ENCODE data around the gene COX20.

Gene COX20

GRCh38 chr1:244852694-244853093 is 17.2 kb downstream of the COX20 start:
- no peaks in the 10 kb centered on the region for H3K27me3 ChIP-seq (ENCODE audit: control insufficient read depth, insufficient read depth, low read length)
- H3K9me3 ChIP-seq (ENCODE audit: control insufficient read depth, insufficient read depth, low read length) = no peaks in the 10 kb centered on the region
- no peaks in the 10 kb centered on the region for H3K4me1 ChIP-seq (ENCODE audit: control insufficient read depth, insufficient read depth, low read length)
- no peak overlapping the region for H3K27ac ChIP-seq (ENCODE audit: low read depth, low read length)
- H3K36me3 ChIP-seq (ENCODE audit: control insufficient read depth, insufficient read depth, low read length) = peaks cover 100% of the 10 kb centered on the region
- no peak overlapping the region for H3K9ac ChIP-seq (ENCODE audit: low read depth, low read length)
- no peak overlapping the region for H3K4me3 ChIP-seq (ENCODE audit: low read depth, low read length)

DNA sequence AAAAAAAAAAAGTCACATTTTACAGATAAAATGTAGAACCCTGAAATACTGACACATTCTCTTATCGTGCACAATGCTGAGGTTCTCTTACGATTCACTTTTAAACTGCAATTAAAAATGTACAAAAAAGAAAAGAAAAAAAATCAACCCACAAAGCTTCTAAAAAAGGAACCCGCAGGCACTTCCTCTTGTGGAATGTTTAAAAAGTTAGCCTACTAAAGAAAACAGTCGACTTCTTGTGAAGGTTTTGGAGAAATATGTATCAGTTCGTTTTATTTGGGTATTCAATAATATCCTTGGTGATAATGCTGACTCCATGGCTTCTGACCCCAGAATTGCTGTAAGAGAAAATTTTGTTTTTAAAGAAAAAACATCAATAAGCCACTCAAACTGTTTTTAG is 18.7 kb downstream of the COX20 start:
- Histone ChIP-seq H3K4me3 (ENCODE audit: low read depth, low read length) (no peak overlapping the region), H3K9me3 (ENCODE audit: control insufficient read depth, insufficient read depth, low read length) (no peaks in the 10 kb centered on the region), H3K27ac (ENCODE audit: low read depth, low read length) (no peak overlapping the region), H3K9ac (ENCODE audit: low read depth, low read length) (no peak overlapping the region), H3K4me1 (ENCODE audit: control insufficient read depth, insufficient read depth, low read length) (no peaks in the 10 kb centered on the region), H3K27me3 (ENCODE audit: control insufficient read depth, insufficient read depth, low read length) (no peaks in the 10 kb centered on the region), H3K36me3 (ENCODE audit: control insufficient read depth, insufficient read depth, low read length) (peaks cover 100% of the 10 kb centered on the region)

- Histone ChIP-seq H3K9ac (ENCODE audit: low read depth, low read length) (no peak overlapping the region), H3K36me3 (ENCODE audit: control insufficient read depth, insufficient read depth, low read length) (peaks cover 100% of the 10 kb centered on the region), H3K4me1 (ENCODE audit: control insufficient read depth, insufficient read depth, low read length) (no peaks in the 10 kb centered on the region), H3K4me3 (ENCODE audit: low read depth, low read length) (no peak overlapping the region), H3K9me3 (ENCODE audit: control insufficient read depth, insufficient read depth, low read length) (no peaks in the 10 kb centered on the region), H3K27me3 (ENCODE audit: control insufficient read depth, insufficient read depth, low read length) (no peaks in the 10 kb centered on the region), H3K27ac (ENCODE audit: low read depth, low read length) (no peak overlapping the region)
Measured at GRCh38 chr1:244854865-244855578, 19.6 kb downstream of the COX20 start.

GRCh38 chr1:244857761-244858160 is 22.3 kb downstream of the COX20 start:
- H3K9me3 ChIP-seq (ENCODE audit: control insufficient read depth, insufficient read depth, low read length) = no peaks in the 10 kb centered on the region
- H3K4me3 ChIP-seq (ENCODE audit: low read depth, low read length) = no peak overlapping the region
- H3K9ac ChIP-seq (ENCODE audit: low read depth, low read length) = no peak overlapping the region
- peaks cover 98% of the 10 kb centered on the region for H3K36me3 ChIP-seq (ENCODE audit: control insufficient read depth, insufficient read depth, low read length)
- H3K27ac ChIP-seq (ENCODE audit: low read depth, low read length) = no peak overlapping the region
- no peaks in the 10 kb centered on the region for H3K27me3 ChIP-seq (ENCODE audit: control insufficient read depth, insufficient read depth, low read length)
- H3K4me1 ChIP-seq (ENCODE audit: control insufficient read depth, insufficient read depth, low read length) = peaks cover 8% of the 10 kb centered on the region

GRCh38 chr1:244858357-244858756 is 22.9 kb downstream of the COX20 start:
- H3K4me3 ChIP-seq (ENCODE audit: low read depth, low read length) = no peak overlapping the region
- no peak overlapping the region for H3K27ac ChIP-seq (ENCODE audit: low read depth, low read length)
- no peaks in the 10 kb centered on the region for H3K9me3 ChIP-seq (ENCODE audit: control insufficient read depth, insufficient read depth, low read length)
- H3K36me3 ChIP-seq (ENCODE audit: control insufficient read depth, insufficient read depth, low read length) = peaks cover 92% of the 10 kb centered on the region
- H3K27me3 ChIP-seq (ENCODE audit: control insufficient read depth, insufficient read depth, low read length) = no peaks in the 10 kb centered on the region
- peaks cover 8% of the 10 kb centered on the region for H3K4me1 ChIP-seq (ENCODE audit: control insufficient read depth, insufficient read depth, low read length)
- no peak overlapping the region for H3K9ac ChIP-seq (ENCODE audit: low read depth, low read length)

GRCh38 chr1:244860078-244860477 is 24.6 kb downstream of the COX20 start:
- Histone ChIP-seq H3K36me3 (ENCODE audit: control insufficient read depth, insufficient read depth, low read length) (peaks cover 75% of the 10 kb centered on the region), H3K9ac (ENCODE audit: low read depth, low read length) (no peak overlapping the region), H3K4me1 (ENCODE audit: control insufficient read depth, insufficient read depth, low read length) (peaks cover 11% of the 10 kb centered on the region)

GRCh38 chr1:244860914-244861610 is 25.6 kb downstream of the COX20 start:
- H3K27me3 ChIP-seq (ENCODE audit: control insufficient read depth, insufficient read depth, low read length) = no peaks in the 10 kb centered on the region
- H3K36me3 ChIP-seq (ENCODE audit: control insufficient read depth, insufficient read depth, low read length) = peaks cover 65% of the 10 kb centered on the region
- peak overlapping the region; percentile 98 for H3K9ac ChIP-seq (ENCODE audit: low read depth, low read length)
- no peak overlapping the region for H3K27ac ChIP-seq (ENCODE audit: low read depth, low read length)
- no peaks in the 10 kb centered on the region for H3K9me3 ChIP-seq (ENCODE audit: control insufficient read depth, insufficient read depth, low read length)
- peak overlapping the region; percentile 99 for H3K4me3 ChIP-seq (ENCODE audit: low read depth, low read length)
- peaks cover 19% of the 10 kb centered on the region for H3K4me1 ChIP-seq (ENCODE audit: control insufficient read depth, insufficient read depth, low read length)

More at GRCh38 chr1:244860078-244860477, 24.6 kb downstream of the COX20 start:
- Histone ChIP-seq H3K9me3 (ENCODE audit: control insufficient read depth, insufficient read depth, low read length) (no peaks in the 10 kb centered on the region), H3K4me3 (ENCODE audit: low read depth, low read length) (peak overlapping the region; percentile 99), H3K27me3 (ENCODE audit: control insufficient read depth, insufficient read depth, low read length) (no peaks in the 10 kb centered on the region), H3K27ac (ENCODE audit: low read depth, low read length) (no peak overlapping the region)

DNA sequence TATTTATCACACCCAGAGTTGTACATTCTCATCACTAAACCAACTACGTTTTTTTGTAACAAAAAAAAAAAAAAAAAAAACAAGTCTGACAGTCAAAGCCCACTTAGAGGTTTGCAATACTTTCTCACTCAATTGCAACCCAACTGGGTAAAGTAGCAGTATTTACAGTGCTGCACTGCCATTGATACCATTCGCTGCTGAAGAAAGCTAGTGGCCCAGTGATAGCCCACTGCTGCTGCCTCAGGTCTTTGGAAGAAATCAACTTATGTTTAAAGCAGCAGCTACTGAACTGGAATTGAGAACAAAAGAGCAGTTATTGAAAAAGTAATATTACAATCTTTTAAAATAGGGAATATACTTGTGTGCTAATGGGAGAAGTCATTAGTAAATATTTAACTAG is 26.2 kb downstream of the COX20 start:
- H3K4me1 ChIP-seq (ENCODE audit: control insufficient read depth, insufficient read depth, low read length) = peaks cover 23% of the 10 kb centered on the region
- H3K36me3 ChIP-seq (ENCODE audit: control insufficient read depth, insufficient read depth, low read length) = peaks cover 59% of the 10 kb centered on the region
- no peaks in the 10 kb centered on the region for H3K9me3 ChIP-seq (ENCODE audit: control insufficient read depth, insufficient read depth, low read length)
- H3K27me3 ChIP-seq (ENCODE audit: control insufficient read depth, insufficient read depth, low read length) = no peaks in the 10 kb centered on the region
- peak overlapping the region; percentile 99 for H3K4me3 ChIP-seq (ENCODE audit: low read depth, low read length)
- H3K27ac ChIP-seq (ENCODE audit: low read depth, low read length) = peak overlapping the region; percentile 97
- H3K9ac ChIP-seq (ENCODE audit: low read depth, low read length) = peak overlapping the region; percentile 98

- peak overlapping the region; percentile 99 for H3K4me3 ChIP-seq (ENCODE audit: low read depth, low read length)
- peaks cover 23% of the 10 kb centered on the region for H3K4me1 ChIP-seq (ENCODE audit: control insufficient read depth, insufficient read depth, low read length)
- H3K27me3 ChIP-seq (ENCODE audit: control insufficient read depth, insufficient read depth, low read length) = no peaks in the 10 kb centered on the region
- peak overlapping the region; percentile 98 for H3K9ac ChIP-seq (ENCODE audit: low read depth, low read length)
- peak overlapping the region; percentile 97 for H3K27ac ChIP-seq (ENCODE audit: low read depth, low read length)
- no peaks in the 10 kb centered on the region for H3K9me3 ChIP-seq (ENCODE audit: control insufficient read depth, insufficient read depth, low read length)
- H3K36me3 ChIP-seq (ENCODE audit: control insufficient read depth, insufficient read depth, low read length) = peaks cover 52% of the 10 kb centered on the region
Measured at GRCh38 chr1:244862354-244862698, 26.9 kb downstream of the COX20 start.

GRCh38 chr1:244862699-244863490 is 27.4 kb downstream of the COX20 start:
- Histone ChIP-seq H3K4me1 (ENCODE audit: control insufficient read depth, insufficient read depth, low read length) (peaks cover 23% of the 10 kb centered on the region), H3K27ac (ENCODE audit: low read depth, low read length) (peak overlapping the region; percentile 97), H3K36me3 (ENCODE audit: control insufficient read depth, insufficient read depth, low read length) (peaks cover 46% of the 10 kb centered on the region), H3K4me3 (ENCODE audit: low read depth, low read length) (peak overlapping the region; percentile 99), H3K27me3 (ENCODE audit: control insufficient read depth, insufficient read depth, low read length) (no peaks in the 10 kb centered on the region), H3K9ac (ENCODE audit: low read depth, low read length) (peak overlapping the region; percentile 99), H3K9me3 (ENCODE audit: control insufficient read depth, insufficient read depth, low read length) (no peaks in the 10 kb centered on the region)

Data from HUES48 (cell line).